H1 (cell line): ENCODE results near the gene ZMIZ1. TPM values are rescaled to one million over a fixed set of nuclear protein-coding genes. Genes with fewer than 3 reads are reported as not detected.

Source experiments
- CBX5 ChIP-seq: fragments of 300-800, 300-1000 bp; sonication (generic); IDR thresholded peaks from 2 replicates; pipeline ENCODE4 v1.7.1; 2016; ENCODE audit warnings: antibody characterized with exemption, low read length, low read depth
- CHD2 ChIP-seq: IDR thresholded peaks from 2 replicates; pipeline ENCODE4 v1.6.1; 2012; ENCODE audit warnings: low read length, improper control_type of control experiment
- CTBP2 ChIP-seq: IDR thresholded peaks from 2 replicates; pipeline ENCODE4 v1.7.0; 2011; ENCODE audit warnings: borderline replicate concordance, mild to moderate bottlenecking, moderate library complexity, mixed read lengths, low read length; ENCODE audit not compliant: insufficient read depth, insufficient read length
- CTCF ChIP-seq, 3 experiments: IDR thresholded peaks; 1 replicate in 2 of 3; 2 replicates in 1 of 3; pipeline versions ENCODE4 v1.5.1 to v1.6.1; 2011; ENCODE audit warnings: low read length in 3 of 3, mild to moderate bottlenecking in 3 of 3, inconsistent platforms in 2 of 3, low read depth in 1 of 3, moderate library complexity in 1 of 3; ENCODE audit not compliant: insufficient read depth in 1 of 3; ENCODE audit errors: control extremely low read depth in 1 of 3
- EGR1 ChIP-seq: IDR thresholded peaks from 2 replicates; pipeline ENCODE4 v1.6.1; 2011; ENCODE audit warnings: low read depth, low read length, borderline replicate concordance
- GABPA ChIP-seq: IDR thresholded peaks from 2 replicates; pipeline ENCODE4 v1.6.1; 2011; ENCODE audit warnings: mild to moderate bottlenecking, low read length, moderate library complexity, borderline replicate concordance; ENCODE audit not compliant: insufficient read depth
- GTF2F1 ChIP-seq: IDR thresholded peaks from 2 replicates; pipeline ENCODE4 v1.6.1; 2012; ENCODE audit warnings: low read depth, low read length, improper control_type of control experiment, borderline replicate concordance
- MAFK ChIP-seq: IDR thresholded peaks from 2 replicates; pipeline ENCODE4 v1.6.1; 2012; ENCODE audit warnings: low read depth, mild to moderate bottlenecking, improper control_type of control experiment, low read length
- NRF1 ChIP-seq: IDR thresholded peaks from 2 replicates; pipeline ENCODE4 v1.6.1; 2011; ENCODE audit warnings: mild to moderate bottlenecking, low read depth, low read length, improper control_type of control experiment
- PHF8 ChIP-seq: fragments of 200-600 bp; sonication (generic); conservative IDR thresholded peaks from 2 replicates; pipeline ENCODE4 v1.7.1; 2012; ENCODE audit warnings: low read depth, mild to moderate bottlenecking, inconsistent platforms, low read length, moderate library complexity
- POLR2A ChIP-seq, 2 experiments: IDR thresholded peaks; 1 replicate in 1 of 2; 2 replicates in 1 of 2; pipeline ENCODE4 v1.6.1; 2011; ENCODE audit warnings: low read depth in 2 of 2, low read length in 2 of 2, mild to moderate bottlenecking in 2 of 2; ENCODE audit errors: control extremely low read depth in 1 of 2
- RAD21 ChIP-seq, 2 experiments: IDR thresholded peaks in 1 of 2; conservative IDR thresholded peaks in 1 of 2; 2 replicates each; pipeline ENCODE4 v1.6.1; 2011; ENCODE audit warnings: low read depth in 2 of 2, low read length in 2 of 2, improper control_type of control experiment in 1 of 2, inconsistent platforms in 1 of 2, mild to moderate bottlenecking in 1 of 2, moderate library complexity in 1 of 2
- RNF2 ChIP-seq: fragments of 200-900, 300-1000 bp; sonication (generic); IDR thresholded peaks from 2 replicates; pipeline ENCODE4 v1.7.1; 2016; ENCODE audit warnings: borderline replicate concordance, low read depth, mild to moderate bottlenecking, antibody characterized with exemption, low read length; ENCODE audit not compliant: poor library complexity, severe bottlenecking; ENCODE audit errors: missing control alignments
- SAP30 ChIP-seq: fragments of 300-600 bp; sonication (generic); IDR thresholded peaks from 2 replicates; pipeline ENCODE4 v1.7.1; 2012; ENCODE audit warnings: low read length, moderate library complexity, mild to moderate bottlenecking, inconsistent platforms; ENCODE audit not compliant: insufficient read depth, insufficient replicate concordance
- SP1 ChIP-seq: IDR thresholded peaks from 2 replicates; pipeline ENCODE4 v1.6.1; 2011; ENCODE audit warnings: low read depth, low read length
- SRF ChIP-seq: IDR thresholded peaks from 2 replicates; pipeline ENCODE4 v1.6.1; 2011; ENCODE audit warnings: mild to moderate bottlenecking, low read depth, low read length, moderate library complexity
- TAF1 ChIP-seq: IDR thresholded peaks from 2 replicates; pipeline ENCODE4 v1.6.1; 2011; ENCODE audit warnings: mild to moderate bottlenecking, low read depth, low read length
- TCF12 ChIP-seq: IDR thresholded peaks from 2 replicates; pipeline ENCODE4 v1.6.1; 2011; ENCODE audit warnings: low read depth, mild to moderate bottlenecking, low read length
- USF2 ChIP-seq: IDR thresholded peaks from 2 replicates; pipeline ENCODE4 v1.6.1; 2011; ENCODE audit warnings: low read length, improper control_type of control experiment
- polyA plus RNA-seq, 7 experiments: library from polyadenylated mRNA; depleted of rRNA in 3 of 7; stranded (reverse) in 5 of 7; unstranded in 2 of 7; fragments of >200 nt in 5 of 7; fragments of 200-250 nt in 2 of 7; gene quantifications; 1 replicate in 5 of 7; 2 replicates in 1 of 7; 4 replicates in 1 of 7; pipeline versions ENCODE4 v1.2.1 to v1.2.3, GENCODE V29; 2011 to 2013; ENCODE audit warnings: missing spikeins in 2 of 7, mixed read lengths in 2 of 7
- total RNA-seq: library from RNA; stranded (reverse); fragmentation: NEBNext Ultra II Directional; extraction: Animal tissue kit (Norgen Biotek cat#: 25700); gene quantifications from 2 replicates; pipeline ENCODE4 v1.2.1, GENCODE V29; 2021

ZMIZ1 gene
- total and polyA plus RNA-seq, 2 of the 8 experiments (the other 6 are each of a cell fraction or from before 2014, with no cell fraction given) = 8.1 to 28.0 TPM

- TF ChIP-seq TAF1 (peak; percentile 78), SRF (no peak), EGR1 (no peak), PHF8 (peak; percentile 75), CBX5 (no peak), RAD21 (IDR thresholded peaks at IDR 0.05 in 1 of 2, conservative IDR thresholded peaks at IDR 0.05 in 1 of 2; ENCODE audit: low read depth in 2 of 2, low read length in 2 of 2) (peak; percentile 59 to 68), CHD2 (no peak), CTBP2 (peak; percentile 11), NRF1 (peak; percentile 46), GABPA (no peak), SP1 (0 out of 2 replicates have a peak, but pooled peaks have one; percentile 32), USF2 (no peak), TCF12 (0 out of 2 replicates have a peak, but pooled peaks have one; percentile 5), RNF2 (peak; percentile 45), SAP30 (no peak), CTCF (IDR thresholded peaks at IDR 0.05; ENCODE audit: control extremely low read depth in 1 of 3, insufficient read depth in 1 of 3, low read depth in 1 of 3, low read length in 3 of 3) (peak; percentile 76 to 90 (median 83)), GTF2F1 (no peak), POLR2A (IDR thresholded peaks at IDR 0.05; ENCODE audit: control extremely low read depth in 1 of 2, low read depth in 2 of 2, low read length in 2 of 2) (peak in 1 of 2 experiments; percentile 67; a peak in 1 of 3 replicates), MAFK (no peak)
These were observed 278.6 kb downstream of the ZMIZ1 start, which contains the start of gene PPIF (continued) for GRCh38 chr10:79347226-79347893.
